ENCODE measurements around the gene AKAP11. TPM values are rescaled to one million over a fixed set of nuclear protein-coding genes. Genes with fewer than 3 reads are reported as not detected.

Gene AKAP11
- total and polyA plus RNA-seq, 2 of the 4 experiments (the other 2 are of a cell fraction), result 8.0 to 19.7 TPM

DNA sequence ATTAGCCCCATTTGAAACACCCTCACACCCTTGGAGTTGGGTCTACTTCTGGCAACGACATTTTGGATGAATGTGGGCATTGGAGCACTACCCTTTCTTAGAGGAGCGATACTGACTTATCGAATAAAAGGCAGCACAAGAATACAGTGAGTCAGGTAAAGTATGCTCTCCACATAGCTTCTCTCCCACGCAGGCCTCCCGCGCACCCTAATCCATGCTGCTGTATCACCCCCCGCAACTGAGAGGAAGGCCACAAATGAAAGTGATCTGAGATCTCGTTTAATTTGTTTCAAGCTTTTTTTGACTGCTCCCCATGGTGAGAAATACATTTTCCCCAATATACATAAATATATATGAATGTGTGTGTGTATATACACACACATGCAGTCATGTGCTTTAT lies 25.4 kb upstream of the AKAP11 start:
- no peak overlapping the region for H2AFZ ChIP-seq (replicated peaks; ENCODE audit: low read length, poor library complexity)
- CTCF ChIA-PET, result no interaction called here
- no peaks in the 10 kb centered on the region for H4K20me1 ChIP-seq (ENCODE audit: insufficient read depth, low read length)
- intact Hi-C loops (cut with micrococcal nuclease) (no loop called here), in situ Hi-C loops (cut with MboI; ENCODE audit: low sequenced_read_pairs) (no loop called here), dilution Hi-C loops (cut with HindIII; ENCODE audit: low sequenced_read_pairs, unreplicated experiment) (no loop called here)
- H2BK15ac ChIP-seq (ENCODE audit: low read depth, low read length), result no peak overlapping the region
- no peaks in the 10 kb centered on the region for H3K4me1 ChIP-seq (ENCODE audit: control insufficient read depth, insufficient read depth, low read length)
- no peak overlapping the region for H4K8ac ChIP-seq (ENCODE audit: low read depth in 2 of 2, low read length in 2 of 2)
- no peak overlapping the region for H3K18ac ChIP-seq (ENCODE audit: low read depth, low read length)
- H3K79me1 ChIP-seq (ENCODE audit: low read depth in 1 of 2, low read length in 2 of 2), result no peaks in the 10 kb centered on the region
- no peak overlapping the region for H4K91ac ChIP-seq (ENCODE audit: insufficient read depth, low read depth, low read length)
- no TSS peak for BruUV-seq (replicated peaks)
- H3K36me3 ChIP-seq (ENCODE audit: control insufficient read depth, insufficient read depth, low read length), result no peaks in the 10 kb centered on the region
- H3K14ac ChIP-seq (replicated peaks; ENCODE audit: low read depth, low read length), result no peak overlapping the region
- H2BK20ac ChIP-seq (ENCODE audit: low read depth, low read length), result no peak overlapping the region
- no peak overlapping the region for H2BK5ac ChIP-seq (ENCODE audit: low read depth, low read length, poor library complexity, severe bottlenecking)
- no CpG with 5 or more reads among the region's 8 CpGs for WGBS, 2 experiments (ENCODE audit: extremely low coverage in 2 of 2, insufficient read length in 1 of 2)
- no peak overlapping the region for H4K5ac ChIP-seq (ENCODE audit: low read depth, low read length)
- H3K56ac ChIP-seq (ENCODE audit: extremely low read depth, insufficient read depth, low read length), result no peak overlapping the region
- no peak overlapping the region for H3K4me3 ChIP-seq (ENCODE audit: insufficient read depth, low read depth, low read length)
- TF ChIP-seq ELK1 (IDR thresholded peaks at IDR 0.05; ENCODE audit: borderline replicate concordance, low read depth, low read length), result no peak
- TF ChIP-seq FOS (IDR thresholded peaks at IDR 0.05; ENCODE audit: low read depth, low read length), result no peak
- TF ChIP-seq NFE2L2 (IDR thresholded peaks at IDR 0.05; ENCODE audit: low read depth, low read length), result no peak
- no peak overlapping the region for H2BK120ac ChIP-seq (ENCODE audit: low read depth, low read length)
- ATAC-seq (ENCODE audit: low read depth) (no peak), DNase-seq (no peak)
- no peak overlapping the region for H3K23ac ChIP-seq (ENCODE audit: low read depth, low read length)
- no peaks in the 10 kb centered on the region for H3K9me1 ChIP-seq (ENCODE audit: insufficient read depth, low read length)
- no peak overlapping the region for H3K27ac ChIP-seq (ENCODE audit: insufficient read depth, low read length)
- no peak overlapping the region for H2AK9ac ChIP-seq (replicated peaks; ENCODE audit: low read depth, low read length, poor library complexity)
- no peak overlapping the region for H3K9ac ChIP-seq (ENCODE audit: low read depth, low read length)
- no peaks in the 10 kb centered on the region for H3K27me3 ChIP-seq (ENCODE audit: control insufficient read depth, insufficient read depth, low read length)
- H3K9me3 ChIP-seq (ENCODE audit: control insufficient read depth, insufficient read depth, low read length), result no peaks in the 10 kb centered on the region
- no peak overlapping the region for H3K4me2 ChIP-seq (ENCODE audit: low read depth, low read length)
- POLR2A ChIA-PET (ENCODE audit: unreplicated experiment), result no interaction called here
- H2AK5ac ChIP-seq (ENCODE audit: low read depth, low read length), result no peak overlapping the region
- no peak overlapping the region for H3K4ac ChIP-seq (ENCODE audit: low read depth, low read length)

Measured in IMR-90 (cell line).